DOHH2 (cell line): Measurements from ENCODE around the gene DGCR2.

Source experiments
- CTCF ChIP-seq: fragments of 200-600 bp; sonication (generic); IDR thresholded peaks from one replicate; pipeline ENCODE4 v1.5.1; 2014; ENCODE audit warnings: antibody characterized with exemption, mild to moderate bottlenecking, low read depth, low read length; ENCODE audit not compliant: poor library complexity, severe bottlenecking
- EZH2phosphoT487 ChIP-seq: fragments of 200-600 bp; sonication (generic); IDR thresholded peaks from 2 replicates; pipeline ENCODE4 v1.6.1; 2017; ENCODE audit warnings: borderline replicate concordance, mild to moderate bottlenecking, antibody characterized with exemption, low read length, moderate library complexity, mixed read lengths

DNA sequence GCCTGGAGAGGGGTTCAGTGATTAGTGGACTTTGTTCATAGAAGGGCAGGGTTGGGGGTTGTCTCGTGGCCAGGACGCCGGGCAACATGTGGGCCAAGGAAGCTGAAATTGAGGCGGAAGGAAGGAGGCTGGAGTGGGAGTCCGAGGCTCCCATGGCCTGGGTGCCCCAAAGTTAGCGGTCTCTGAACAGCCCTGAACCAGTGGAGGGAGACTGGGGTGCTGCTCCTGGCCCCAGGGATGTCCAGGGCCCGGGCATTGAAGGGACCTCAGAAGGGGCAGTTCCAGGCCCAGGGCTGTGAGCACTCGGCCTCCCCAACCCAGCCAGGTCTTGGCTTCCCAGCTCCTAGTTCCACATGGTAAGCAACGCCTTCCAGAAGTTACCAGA, 126.9 kb downstream of the DGCR2 start:
- TF ChIP-seq CTCF (no peak), EZH2phosphoT487 (no peak)
